SU-DHL-6 (cell line): Measurements from ENCODE around the gene TPO.

Source experiments
- EZH2phosphoT487 ChIP-seq: fragments of 200-600 bp; sonication (generic), shearing (Covaris generic); conservative IDR thresholded peaks from 2 replicates; pipeline ENCODE4 v1.6.1; 2018; ENCODE audit warnings: mild to moderate bottlenecking, antibody characterized with exemption, low read length, moderate library complexity, mixed read lengths
- TF ChIP-seq, protein P1 (sequence below): fragments of 200-600 bp; sonication (generic); IDR thresholded peaks from one replicate; pipeline ENCODE4 v1.5.1; 2017; ENCODE audit warnings: antibody characterized with exemption, mild to moderate bottlenecking, low read length, moderate library complexity; ENCODE audit not compliant: insufficient read depth, poor library complexity, severe bottlenecking

DNA sequence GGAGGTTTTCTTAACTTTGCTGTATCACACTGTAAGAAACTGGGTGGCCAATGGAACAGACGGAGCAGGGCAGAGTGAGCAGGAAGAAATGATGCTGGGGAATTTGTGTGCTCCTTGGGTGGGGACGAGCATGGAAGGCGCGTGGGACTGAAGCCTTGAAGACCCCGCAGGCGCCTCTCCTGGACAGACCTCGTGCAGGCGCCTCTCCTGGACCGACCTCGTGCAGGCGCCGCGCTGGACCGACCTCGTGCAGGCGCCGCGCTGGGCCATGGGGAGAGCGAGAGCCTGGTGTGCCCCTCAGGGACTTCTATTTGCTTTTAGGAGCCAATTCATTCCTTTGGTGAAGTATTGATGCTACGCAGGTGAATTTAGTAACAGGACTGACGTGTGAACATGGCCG is 8.9 kb downstream of the TPO start:
- TF ChIP-seq, protein P1, sequence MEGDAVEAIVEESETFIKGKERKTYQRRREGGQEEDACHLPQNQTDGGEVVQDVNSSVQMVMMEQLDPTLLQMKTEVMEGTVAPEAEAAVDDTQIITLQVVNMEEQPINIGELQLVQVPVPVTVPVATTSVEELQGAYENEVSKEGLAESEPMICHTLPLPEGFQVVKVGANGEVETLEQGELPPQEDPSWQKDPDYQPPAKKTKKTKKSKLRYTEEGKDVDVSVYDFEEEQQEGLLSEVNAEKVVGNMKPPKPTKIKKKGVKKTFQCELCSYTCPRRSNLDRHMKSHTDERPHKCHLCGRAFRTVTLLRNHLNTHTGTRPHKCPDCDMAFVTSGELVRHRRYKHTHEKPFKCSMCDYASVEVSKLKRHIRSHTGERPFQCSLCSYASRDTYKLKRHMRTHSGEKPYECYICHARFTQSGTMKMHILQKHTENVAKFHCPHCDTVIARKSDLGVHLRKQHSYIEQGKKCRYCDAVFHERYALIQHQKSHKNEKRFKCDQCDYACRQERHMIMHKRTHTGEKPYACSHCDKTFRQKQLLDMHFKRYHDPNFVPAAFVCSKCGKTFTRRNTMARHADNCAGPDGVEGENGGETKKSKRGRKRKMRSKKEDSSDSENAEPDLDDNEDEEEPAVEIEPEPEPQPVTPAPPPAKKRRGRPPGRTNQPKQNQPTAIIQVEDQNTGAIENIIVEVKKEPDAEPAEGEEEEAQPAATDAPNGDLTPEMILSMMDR, result no peak
- no peak for TF ChIP-seq EZH2phosphoT487
